ENCODE measurements around the gene TEX36. TPM values are rescaled to one million over a fixed set of nuclear protein-coding genes. Genes with fewer than 3 reads are reported as not detected.

TEX36 gene
- total and polyA plus RNA-seq, 2 of the 13 experiments (the other 11 are each of a cell fraction or from before 2014, with no cell fraction given) = not detected

- no peak for DNase-seq (ENCODE audit: low spot score)
- Histone ChIP-seq H3K27me3 (ENCODE audit: control insufficient read depth in 1 of 2, insufficient read depth in 2 of 2, low read length in 2 of 2) (peaks cover 5 to 38% of the 10 kb centered on the region in 2 experiments; a peak in 3 of 5 replicates), H3K4me1 (ENCODE audit: insufficient read depth, low read length) (no peaks in the 10 kb centered on the region), H3K79me2 (ENCODE audit: insufficient read depth, low read length) (no peaks in the 10 kb centered on the region), H3K4me2 (ENCODE audit: low read depth, low read length) (no peak overlapping the region), H3K27ac (ENCODE audit: extremely low read length, insufficient read depth, low read length) (no peak overlapping the region), H2AFZ (ENCODE audit: low read length) (no peak overlapping the region), H3K36me3 (replicated peaks in 1 of 2; ENCODE audit: control insufficient read depth in 1 of 2, insufficient read depth in 2 of 2, low read length in 2 of 2) (no peaks in the 10 kb centered on the region), H3K9ac (ENCODE audit: insufficient read depth, low read depth, low read length) (no peak overlapping the region), H3K4me3 (replicated peaks in 1 of 3; ENCODE audit: insufficient read depth in 1 of 3, low read depth in 2 of 3, low read length in 3 of 3) (no peak overlapping the region), H4K20me1 (ENCODE audit: insufficient read depth, low read length) (no peaks in the 10 kb centered on the region), H3K9me3 (ENCODE audit: low read length) (no peaks in the 10 kb centered on the region)
- intact Hi-C loops (cut with micrococcal nuclease; ENCODE audit: unreplicated experiment) = no loop called here
- TF ChIP-seq CREB1 (IDR thresholded peaks at IDR 0.05) (peak; percentile 64), CREB1 (CRISPR knock-in tag; IDR thresholded peaks at IDR 0.05) (no peak), ATF7 (IDR thresholded peaks at IDR 0.05) (peak; percentile 53), ATF7 (CRISPR knock-in tag; IDR thresholded peaks at IDR 0.05) (no peak), NRL (CRISPR knock-in tag; IDR thresholded peaks at IDR 0.05; ENCODE audit: borderline replicate concordance) (no peak)
- no TSS peak for BruUV-seq (replicated peaks)
- ATAC-seq = no peak
- WGBS (ENCODE audit: low lambda C conversion rate) = 21% methylated on average over 5 of the region's 5 CpGs
- in situ Hi-C loops (cut with HindIII; ENCODE audit: extremely low pct_ligation_motif_present, low pct_unique_long_range_greater_than_20kb) = no loop called here
- CTCF ChIA-PET (ENCODE audit: low intra/inter-chr PET ratio, low total read pairs) = no interaction called here
- no peak for FAIRE-seq
- POLR2A ChIA-PET = no interaction called here
Measured at GRCh38 chr10:125634606-125635005, 48.4 kb downstream of the TEX36 start.

GRCh38 chr10:125633517-125633999 is 49.4 kb downstream of the TEX36 start:
- in situ Hi-C loops (cut with HindIII; ENCODE audit: extremely low pct_ligation_motif_present, low pct_unique_long_range_greater_than_20kb) = no loop called here
- DNase-seq (ENCODE audit: low spot score) (no peak), FAIRE-seq (no peak), ATAC-seq (no peak)
- WGBS (ENCODE audit: low lambda C conversion rate) = 16% methylated on average over 13 of the region's 13 CpGs
- CTCF ChIA-PET (ENCODE audit: low intra/inter-chr PET ratio, low total read pairs) = no interaction called here
- Histone ChIP-seq H4K20me1 (ENCODE audit: insufficient read depth, low read length) (no peaks in the 10 kb centered on the region), H3K36me3 (replicated peaks in 1 of 2; ENCODE audit: control insufficient read depth in 1 of 2, insufficient read depth in 2 of 2, low read length in 2 of 2) (no peaks in the 10 kb centered on the region), H3K27me3 (ENCODE audit: control insufficient read depth in 1 of 2, insufficient read depth in 2 of 2, low read length in 2 of 2) (peaks cover 5 to 43% of the 10 kb centered on the region in 2 experiments; a peak in 4 of 5 replicates), H3K4me3 (replicated peaks in 1 of 3; ENCODE audit: insufficient read depth in 1 of 3, low read depth in 2 of 3, low read length in 3 of 3) (no peak overlapping the region), H3K9me3 (ENCODE audit: low read length) (no peaks in the 10 kb centered on the region), H3K79me2 (ENCODE audit: insufficient read depth, low read length) (no peaks in the 10 kb centered on the region), H3K27ac (ENCODE audit: extremely low read length, insufficient read depth, low read length) (no peak overlapping the region), H3K4me1 (ENCODE audit: insufficient read depth, low read length) (no peaks in the 10 kb centered on the region), H2AFZ (ENCODE audit: low read length) (no peak overlapping the region), H3K4me2 (ENCODE audit: low read depth, low read length) (no peak overlapping the region), H3K9ac (ENCODE audit: insufficient read depth, low read depth, low read length) (no peak overlapping the region)
- BruUV-seq (replicated peaks) = no TSS peak
- TF ChIP-seq RARA (CRISPR knock-in tag; IDR thresholded peaks at IDR 0.05) (no peak), ZBTB44 (CRISPR knock-in tag; IDR thresholded peaks at IDR 0.05) (no peak), POGZ (CRISPR knock-in tag; IDR thresholded peaks at IDR 0.05) (no peak)
- intact Hi-C loops (cut with micrococcal nuclease; ENCODE audit: unreplicated experiment) = no loop called here
- POLR2A ChIA-PET = no interaction called here

All from HepG2 (cell line).